GM19328 (cell line): ENCODE measurements around the gene CTNNA2.
"Not testable (repeated sequence)": the region's sequence is repeated elsewhere in the genome, so short reads cannot be mapped to it uniquely, and the experiment has no call there.

ENCODE experiments used
- ATAC-seq: cut with Tn5 transposase; IDR thresholded peaks from one replicate; pipeline ENCODE4 v1.9.1; 2021; ENCODE audit warnings: mild to moderate bottlenecking, moderate library complexity; ENCODE audit not compliant: unreplicated experiment

Gene CTNNA2

GRCh38 chr2:80126596-80127189, 613.8 kb downstream of the CTNNA2 start:
- ATAC-seq = no peak

DNA sequence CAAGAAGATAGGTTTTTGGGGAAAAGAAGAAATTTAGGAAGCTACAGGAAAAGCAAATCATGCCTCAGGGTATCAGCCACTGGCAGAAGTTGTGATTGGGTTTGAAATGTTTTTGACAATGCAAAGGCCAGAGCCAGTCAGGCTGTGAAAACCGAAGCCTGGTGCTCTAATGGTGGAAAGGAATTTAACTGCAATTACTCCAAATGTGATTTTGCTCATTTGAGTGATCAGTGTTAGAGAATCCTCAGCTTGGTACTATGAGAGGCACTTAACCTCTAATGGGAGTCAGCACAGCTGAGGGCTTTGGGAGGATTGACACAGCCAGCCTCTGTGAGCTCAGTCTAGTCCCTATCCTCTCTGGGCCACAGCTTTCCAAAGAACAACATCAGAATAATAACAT, 615.2 kb downstream of the CTNNA2 start:
- no peak for ATAC-seq

DNA sequence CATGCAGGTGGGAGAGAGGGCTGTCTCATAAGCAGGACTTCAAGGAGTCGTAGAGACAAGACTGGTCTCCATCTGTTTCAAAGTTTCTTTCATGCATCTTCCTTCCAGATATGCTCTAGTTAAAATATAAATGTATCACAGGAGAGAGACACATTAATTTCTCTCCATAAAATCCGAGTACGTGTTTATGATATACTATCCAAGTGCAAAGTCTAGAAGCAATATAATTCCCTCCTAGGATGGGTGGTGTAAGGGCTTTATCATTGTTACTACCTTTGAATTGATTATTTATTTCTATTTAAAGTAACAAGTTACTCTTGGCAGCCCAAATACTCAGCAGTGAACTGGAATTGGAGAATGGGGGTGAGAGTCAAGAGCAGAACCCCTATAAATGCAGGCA, 619.4 kb downstream of the CTNNA2 start:
- no peak for ATAC-seq

- no peak for ATAC-seq
These were observed 622.1 kb downstream of the CTNNA2 start for GRCh38 chr2:80135001-80135400.

DNA sequence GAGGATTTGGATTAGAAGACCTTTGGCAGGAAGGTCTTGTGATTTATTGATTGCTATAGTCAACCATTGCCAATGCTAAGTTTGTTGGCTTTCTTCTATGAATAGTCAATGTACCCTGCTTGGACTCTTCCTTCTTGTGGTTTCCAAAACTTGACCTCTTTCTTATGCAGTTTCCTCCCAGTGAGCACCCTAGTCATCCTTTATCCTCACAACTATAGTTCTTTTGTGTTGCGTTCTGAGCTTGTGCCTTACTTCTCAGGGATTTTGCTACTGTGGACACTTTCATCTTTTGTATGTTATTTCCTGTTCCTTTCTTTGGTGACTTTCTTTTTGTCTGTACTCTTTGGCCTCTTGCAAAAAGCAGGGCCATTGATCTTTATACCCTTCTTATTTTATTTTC, 623.5 kb downstream of the CTNNA2 start:
- ATAC-seq = no peak

GRCh38 chr2:80139001-80139400, 626.1 kb downstream of the CTNNA2 start:
- ATAC-seq = no peak

- no peak for ATAC-seq
These were observed 628.3 kb downstream of the CTNNA2 start for GRCh38 chr2:80141007-80141726.

- no peak for ATAC-seq
These were observed 632.6 kb downstream of the CTNNA2 start for GRCh38 chr2:80145499-80145898.

DNA sequence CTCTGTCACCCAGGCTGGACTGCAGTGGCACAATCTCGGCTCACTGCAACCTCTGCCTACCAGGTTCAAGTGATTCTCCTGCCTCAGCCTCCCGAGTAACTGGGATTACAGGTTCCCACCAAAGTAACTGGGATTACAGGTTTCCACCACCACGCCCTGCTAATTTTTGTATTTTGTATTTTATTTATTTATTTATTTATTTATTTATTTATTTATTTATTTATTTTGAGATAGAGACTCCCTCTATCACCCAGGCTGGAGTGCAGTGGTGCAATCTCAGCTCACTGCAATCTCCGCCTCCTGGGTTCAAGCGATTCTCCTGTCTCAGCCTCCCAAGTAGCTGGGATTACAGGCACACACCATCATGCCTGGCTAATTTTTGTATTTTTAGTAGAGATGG, 633.9 kb downstream of the CTNNA2 start:
- not testable (repeated sequence) for ATAC-seq

GRCh38 chr2:80147690-80148089, 634.8 kb downstream of the CTNNA2 start:
- ATAC-seq = no peak

DNA sequence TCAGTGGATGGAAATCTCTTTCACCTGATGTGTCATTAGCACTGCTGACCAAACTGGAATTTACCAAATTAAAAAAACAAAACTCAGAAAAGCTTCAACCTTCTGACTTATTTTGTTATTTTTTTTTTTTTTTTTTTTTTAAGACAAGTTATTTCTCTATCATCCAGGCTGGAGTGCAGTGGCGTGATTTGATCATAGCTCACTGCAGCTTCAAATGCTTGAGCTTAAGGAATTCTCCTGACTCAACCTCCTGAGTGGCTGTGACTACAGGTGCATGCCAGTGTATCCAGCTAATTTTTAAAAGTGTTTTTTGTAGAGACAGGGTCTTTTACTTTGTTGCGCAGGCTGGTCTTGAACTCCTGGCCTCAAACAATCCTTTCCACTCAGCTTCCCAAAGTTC, 636.1 kb downstream of the CTNNA2 start:
- no peak for ATAC-seq

GRCh38 chr2:80149991-80150390, 637.1 kb downstream of the CTNNA2 start:
- ATAC-seq = no peak

DNA sequence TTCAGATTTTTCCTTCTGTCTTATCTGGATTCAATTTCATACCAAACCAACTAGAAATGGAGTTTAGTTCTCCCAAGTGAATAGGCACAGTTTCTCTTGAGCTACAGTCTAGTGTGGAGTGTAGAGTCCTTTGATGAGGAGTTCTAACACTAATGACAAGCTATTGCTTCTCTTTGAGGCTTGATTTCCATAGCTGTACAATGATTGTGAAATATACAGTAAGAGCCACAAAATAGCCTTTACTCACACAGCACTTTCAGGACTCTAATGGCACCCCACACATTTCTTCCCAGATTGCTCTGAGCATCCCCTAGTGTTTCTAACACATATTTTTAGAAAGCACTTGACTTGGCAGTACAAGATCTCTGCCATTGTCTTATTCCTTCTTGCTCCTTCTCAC, 638.4 kb downstream of the CTNNA2 start:
- ATAC-seq = no peak

- no peak for ATAC-seq
These were observed 638.8 kb downstream of the CTNNA2 start for GRCh38 chr2:80151651-80152050.

GRCh38 chr2:80153151-80153550, 640.3 kb downstream of the CTNNA2 start:
- no peak for ATAC-seq

DNA sequence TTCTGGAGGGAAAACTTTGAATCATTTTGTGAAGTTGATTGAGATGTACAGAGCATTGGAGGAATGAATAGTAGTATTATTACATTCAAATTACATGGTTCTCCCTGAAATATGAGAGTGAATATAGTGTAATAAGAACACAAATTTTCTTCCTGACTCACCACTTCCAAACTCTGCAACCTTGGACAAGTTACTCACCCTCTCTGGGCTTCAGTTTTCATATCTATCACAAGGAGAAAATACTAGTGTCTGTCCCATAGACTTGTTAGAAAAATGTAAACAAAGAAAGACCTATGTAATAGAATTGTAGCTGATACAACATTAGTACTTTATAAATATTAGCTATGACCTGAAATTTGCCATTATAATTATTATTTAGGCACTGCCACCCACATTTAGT, 640.9 kb downstream of the CTNNA2 start:
- no peak for ATAC-seq

DNA sequence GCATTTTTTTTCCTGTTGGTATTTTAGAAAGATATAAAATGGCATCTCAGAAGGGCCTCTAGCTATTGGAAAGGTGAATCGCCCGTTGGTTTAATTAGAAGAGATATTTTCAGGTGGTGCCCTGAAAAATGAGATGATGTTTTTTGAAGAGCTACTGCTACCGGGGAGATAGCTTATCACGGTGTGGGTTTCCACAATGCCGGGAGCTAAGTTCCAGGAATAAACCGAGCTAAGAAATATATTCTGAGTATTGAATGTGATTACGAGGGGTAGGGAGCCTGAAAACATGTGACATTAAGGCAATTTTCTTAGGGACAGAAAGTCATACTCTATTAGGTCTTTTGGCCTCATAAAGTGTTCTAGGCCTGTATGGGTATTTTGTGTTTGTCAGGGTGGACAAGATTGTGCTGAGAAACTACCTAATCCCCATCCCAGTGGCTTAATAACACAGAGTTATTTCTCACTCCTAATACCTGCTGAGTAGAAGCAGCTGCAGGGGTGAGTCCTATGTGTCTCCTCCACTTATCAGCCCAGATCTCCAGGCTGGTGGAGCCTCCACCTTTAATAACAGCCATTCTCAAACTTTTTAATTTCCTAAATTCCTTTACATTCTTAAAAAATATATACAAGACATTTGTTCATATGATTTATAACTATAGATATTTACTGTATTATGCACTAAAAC, 641.5 kb downstream of the CTNNA2 start:
- no peak for ATAC-seq

DNA sequence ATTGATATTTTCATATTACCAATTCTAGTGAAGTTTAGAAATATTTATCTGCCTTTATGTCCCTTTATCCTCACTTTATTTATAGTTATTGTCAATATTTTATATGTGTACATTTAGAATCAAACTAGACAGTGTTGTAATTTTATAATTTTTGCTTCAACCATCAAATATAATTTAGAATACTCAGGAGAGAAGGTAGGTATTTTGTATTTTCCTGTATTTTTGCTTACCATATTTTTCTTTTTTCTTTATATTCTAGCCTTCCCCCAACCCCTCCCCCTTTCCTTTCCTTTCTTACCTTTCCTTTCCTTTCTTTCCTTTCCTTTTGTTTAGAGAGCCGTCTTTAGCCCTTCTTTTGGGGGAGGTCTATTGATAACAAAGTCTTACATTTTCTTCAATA, 651.5 kb downstream of the CTNNA2 start:
- ATAC-seq = no peak

DNA sequence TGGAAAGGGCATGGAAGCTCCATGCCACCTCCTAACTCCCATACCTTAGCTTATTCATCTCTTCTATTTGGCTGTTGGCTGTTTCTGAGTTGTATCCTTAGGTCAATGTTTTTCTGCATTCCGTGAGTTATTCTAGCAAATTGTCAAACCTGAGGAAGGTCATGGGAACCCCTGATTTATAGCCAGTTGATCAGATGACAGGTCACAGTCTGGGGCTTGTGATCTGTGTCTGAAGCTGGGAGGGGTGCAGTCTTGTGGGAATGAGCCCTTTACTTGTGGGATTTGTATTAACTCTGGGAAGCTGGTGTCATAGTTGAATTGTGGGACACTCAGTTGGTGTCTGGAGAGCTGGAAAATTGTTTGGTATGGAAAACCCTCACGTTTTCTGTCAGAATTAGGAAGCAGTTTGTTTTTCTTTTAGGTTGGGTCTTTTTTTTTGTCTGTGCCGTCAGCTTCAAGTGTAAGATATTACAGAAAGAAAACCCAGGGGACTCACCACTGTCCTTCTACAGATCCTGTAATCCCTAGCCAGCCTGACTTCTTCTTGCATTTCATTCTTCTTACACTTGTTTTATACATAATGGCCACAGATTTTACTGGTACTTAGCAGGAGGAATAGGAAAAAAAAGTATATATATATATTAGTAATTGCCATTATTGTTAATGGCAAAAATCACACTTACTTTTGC, 653.8 kb downstream of the CTNNA2 start:
- no peak for ATAC-seq

DNA sequence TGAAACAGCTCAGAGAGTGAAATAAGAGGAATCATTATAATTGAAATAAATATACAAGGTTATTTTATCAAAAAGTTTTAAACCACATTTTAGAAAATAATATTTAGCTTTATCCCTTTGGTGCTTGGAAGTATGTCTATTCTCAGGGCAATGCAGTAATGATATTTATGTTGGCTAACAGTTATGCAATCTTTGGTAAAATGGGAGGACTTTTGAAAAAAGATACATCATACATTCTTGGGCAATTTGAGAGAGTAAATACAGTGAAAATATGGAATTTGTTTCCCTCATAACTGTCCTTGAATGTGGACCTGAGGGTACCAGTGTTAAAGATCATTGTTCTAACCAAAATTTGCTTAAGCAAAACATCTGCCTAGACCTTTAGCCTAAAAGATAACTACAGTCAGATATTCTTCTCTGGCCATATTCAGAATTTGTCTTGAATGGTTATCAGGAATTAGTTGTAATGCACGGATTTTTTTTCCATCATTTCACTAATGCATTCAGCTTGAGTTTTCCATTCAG, 654.5 kb downstream of the CTNNA2 start:
- ATAC-seq = no peak

DNA sequence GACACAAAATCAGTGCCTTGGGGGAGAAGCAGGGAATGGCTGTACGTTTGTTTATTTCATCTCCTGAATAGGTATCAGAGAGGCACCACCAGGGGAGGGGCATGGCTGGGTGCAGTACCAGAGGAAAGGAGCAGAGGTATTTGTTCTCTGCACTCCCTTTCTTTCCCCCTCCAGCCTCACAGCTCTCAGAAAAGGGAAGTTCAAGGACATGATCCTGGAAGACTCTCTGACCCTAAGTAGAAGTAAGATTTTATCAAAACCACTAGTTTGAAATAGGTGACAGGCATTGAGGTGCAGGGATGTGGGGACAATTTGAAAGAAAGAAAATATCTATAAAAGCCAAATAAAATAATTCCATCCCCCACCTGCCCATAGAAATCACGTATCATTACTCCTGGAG, 655.2 kb downstream of the CTNNA2 start:
- no peak for ATAC-seq
